GM18951 (cell line): ENCODE measurements around the gene TGM4.
"Not testable (repeated sequence)": the region's sequence is repeated elsewhere in the genome, so short reads cannot be mapped to it uniquely, and the experiment has no call there.

Experiments used
- POLR2A ChIP-seq: IDR thresholded peaks from 4 replicates; pipeline ENCODE4 v1.6.1; 2011; ENCODE audit warnings: mild to moderate bottlenecking; ENCODE audit not compliant: insufficient read length, insufficient read depth; ENCODE audit errors: extremely low read depth
- in situ Hi-C: fragments of 300-500 bp; cut with MboI; formaldehyde crosslinking; loops from one replicate; pipeline ENCODE4 v1.12.0; 2022; ENCODE audit warnings: low sequenced_read_pairs, mixed read lengths, inconsistent platforms; ENCODE audit not compliant: unreplicated experiment

The TGM4 gene

GRCh38 chr3:44932271-44932670 is 57.9 kb downstream of the TGM4 start:
- TF ChIP-seq POLR2A = no peak
- in situ Hi-C loops = no loop called here

GRCh38 chr3:44932986-44933944 is 58.9 kb downstream of the TGM4 start:
- in situ Hi-C loops = no loop called here
- no peak for TF ChIP-seq POLR2A

GRCh38 chr3:44939581-44940036 is 65.2 kb downstream of the TGM4 start:
- TF ChIP-seq POLR2A = no peak
- in situ Hi-C loops = no loop called here

- in situ Hi-C loops = no loop called here
- no peak for TF ChIP-seq POLR2A
Observed at GRCh38 chr3:44942202-44942921, 68.0 kb downstream of the TGM4 start.

GRCh38 chr3:44948239-44948638 is 73.8 kb downstream of the TGM4 start:
- no peak for TF ChIP-seq POLR2A

GRCh38 chr3:44949770-44950169 is 75.4 kb downstream of the TGM4 start:
- in situ Hi-C loops = not testable (repeated sequence)

More at GRCh38 chr3:44948239-44948638, 73.8 kb downstream of the TGM4 start:
- in situ Hi-C loops = no loop called here

- in situ Hi-C loops = no loop called here
- no peak for TF ChIP-seq POLR2A
Observed at GRCh38 chr3:44950275-44950734, 75.9 kb downstream of the TGM4 start.

GRCh38 chr3:44952689-44953088 is 78.3 kb downstream of the TGM4 start:
- TF ChIP-seq POLR2A = no peak
- in situ Hi-C loops = no loop called here

- in situ Hi-C loops = no loop called here
- no peak for TF ChIP-seq POLR2A
Observed at GRCh38 chr3:44954304-44954703, 79.9 kb downstream of the TGM4 start.

- in situ Hi-C loops = no loop called here
- no peak for TF ChIP-seq POLR2A
Observed at GRCh38 chr3:44954962-44955361, 80.6 kb downstream of the TGM4 start.

GRCh38 chr3:44955917-44956316 is 81.5 kb downstream of the TGM4 start:
- in situ Hi-C loops = no loop called here
- TF ChIP-seq POLR2A = no peak

GRCh38 chr3:44957986-44958385 is 83.6 kb downstream of the TGM4 start:
- TF ChIP-seq POLR2A = no peak
- in situ Hi-C loops = no loop called here

GRCh38 chr3:44958386-44958785 is 84.0 kb downstream of the TGM4 start:
- TF ChIP-seq POLR2A = no peak
- in situ Hi-C loops = no loop called here

- no peak for TF ChIP-seq POLR2A
- in situ Hi-C loops = no loop called here
Observed at GRCh38 chr3:44960387-44961026, 86.1 kb downstream of the TGM4 start.

- no peak for TF ChIP-seq POLR2A
- in situ Hi-C loops = no loop called here
Observed at GRCh38 chr3:44961888-44962287, 87.5 kb downstream of the TGM4 start.
